Stimulated activated CD4-positive, alpha-beta T cell treated with anti-CD3 and anti-CD28 coated beads, Interleukin-2, amount 100 ng/mL, for 48 hours (primary cell): ENCODE measurements around the gene CRYGD.
"Not testable (repeated sequence)": the region's sequence is repeated elsewhere in the genome, so short reads cannot be mapped to it uniquely, and the experiment has no call there.

Experiments used
- DNase-seq, 2 donors: peaks; one replicate each; pipeline ENCODE4 v3.0.0-alpha.2; 2020

The CRYGD gene

DNA sequence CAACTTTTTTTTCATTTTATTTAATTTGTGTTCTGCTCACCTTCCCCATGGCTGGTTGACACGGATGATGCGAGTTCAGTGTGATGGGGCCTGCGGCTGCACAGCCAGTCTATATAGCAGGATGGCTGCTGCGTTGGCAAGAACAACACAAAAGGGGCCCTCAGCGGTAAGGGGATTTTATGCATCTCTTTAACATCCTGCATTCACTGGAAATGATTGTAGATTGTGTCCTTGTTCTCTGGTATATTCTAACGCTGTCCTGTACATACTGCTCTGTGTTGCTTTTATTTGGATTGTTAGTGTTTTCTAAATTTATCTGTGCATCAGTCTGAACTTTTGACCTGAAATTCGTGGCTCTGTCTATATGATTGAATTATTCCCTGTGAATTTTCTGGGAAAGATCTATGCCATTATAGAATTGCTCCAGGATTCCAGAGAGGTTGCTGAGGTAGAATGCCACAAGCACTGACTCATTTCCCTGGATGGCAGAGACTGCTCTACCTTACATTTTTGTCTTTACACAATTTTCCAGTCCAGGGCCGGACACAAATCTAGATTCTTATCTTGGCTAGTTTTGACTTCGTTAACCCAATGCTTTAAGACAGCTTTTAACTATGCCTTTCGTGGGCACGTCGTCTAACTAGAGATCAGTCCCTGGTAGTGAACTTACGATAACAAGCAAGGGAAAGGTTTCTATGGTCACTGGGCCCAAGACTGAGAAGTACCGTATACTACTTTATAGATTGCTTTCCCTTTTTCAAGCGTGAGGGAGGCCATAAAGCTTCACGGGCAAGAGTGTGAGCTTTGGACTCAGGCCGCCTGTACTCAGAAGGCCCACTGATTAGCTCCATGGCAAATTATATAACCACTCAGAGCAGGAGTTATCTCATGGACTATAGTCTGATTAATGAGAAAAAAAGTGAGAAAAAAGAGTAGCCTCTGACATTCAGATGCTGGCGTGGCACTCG, 5.7 kb upstream of the CRYGD start, which contains the start of gene CRYGC:
Gene CRYGC, minus strand, starts transcription at position 85 of the 968 bp plus-strand sequence. Its CDS starts 36 bp downstream, at position 49.
- DNase-seq = no peak

DNA sequence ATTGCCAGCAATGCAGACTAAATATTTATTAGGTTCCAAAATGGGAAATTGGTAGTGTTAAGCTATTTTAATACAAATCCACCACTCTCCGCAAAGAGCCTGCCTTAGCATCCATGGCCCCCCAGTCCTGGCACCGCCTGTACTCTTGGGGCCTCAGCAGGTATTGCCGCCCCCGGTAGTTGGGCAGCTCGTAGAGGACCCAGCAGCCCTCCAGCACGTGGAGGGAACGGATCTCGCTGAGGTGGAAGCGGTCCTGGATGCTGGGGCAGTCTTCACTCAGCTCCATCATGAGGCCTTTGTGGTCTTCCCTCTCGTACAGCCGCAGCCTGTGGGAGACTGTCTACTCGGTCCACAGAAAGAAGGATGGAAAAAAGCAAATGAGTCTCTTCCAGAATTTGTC, 3.8 kb upstream of the CRYGD start:
- no peak for DNase-seq

DNA sequence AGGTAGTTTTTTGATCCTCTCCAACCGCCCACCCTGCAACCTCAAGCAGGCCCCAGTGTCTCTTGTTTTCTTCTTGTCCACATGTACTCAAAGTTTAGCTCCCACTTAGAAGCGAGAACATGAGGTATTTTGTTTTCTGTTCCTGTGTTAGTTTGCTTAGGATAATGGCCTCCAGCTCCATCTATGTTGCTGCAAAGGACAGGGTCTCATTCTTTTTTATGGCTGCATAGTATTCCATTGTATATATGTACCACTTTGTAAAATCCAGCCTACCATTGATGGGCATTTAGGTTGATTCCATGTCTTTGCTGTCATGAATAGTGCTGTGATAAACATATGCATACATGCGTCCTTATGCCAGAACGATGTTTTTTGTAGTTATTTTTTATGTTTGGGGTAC, 2.8 kb upstream of the CRYGD start:
- DNase-seq = no peak

DNA sequence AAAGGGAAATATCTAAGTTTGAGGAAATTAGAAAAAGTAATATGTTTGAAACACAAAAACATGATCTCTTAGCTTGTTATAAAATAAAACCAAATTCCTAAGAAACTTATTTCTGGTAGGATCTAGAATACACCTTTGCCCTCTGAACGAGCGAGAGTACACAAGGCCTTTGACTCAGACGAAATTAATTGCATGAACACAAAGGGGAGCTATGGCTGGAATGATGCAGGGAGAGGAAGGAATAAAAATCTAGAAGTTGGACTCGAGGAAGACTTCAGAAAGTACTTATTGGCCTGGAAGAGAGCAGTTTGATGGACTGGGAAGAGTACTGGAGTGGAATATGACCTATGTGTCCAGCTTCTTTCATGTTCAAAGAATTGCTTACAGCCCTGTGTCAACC, 927 bp upstream of the CRYGD start:
- DNase-seq = no peak

DNA sequence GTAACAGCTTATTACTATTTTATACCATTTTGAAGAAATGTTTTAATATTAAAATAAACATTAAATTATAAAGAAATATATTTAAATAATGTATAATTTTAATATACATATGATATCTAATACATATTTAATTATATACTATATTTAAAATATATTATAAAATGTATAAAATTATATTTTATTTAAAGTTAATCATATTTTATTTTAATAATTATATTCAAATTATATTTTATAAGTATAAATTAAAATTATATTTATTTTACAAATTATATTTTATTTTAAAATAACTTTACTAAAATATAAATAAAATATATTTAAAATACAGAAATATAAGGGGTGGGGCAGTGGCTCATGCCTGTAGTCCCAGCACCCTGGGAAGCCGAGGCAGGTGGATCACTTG, 2.1 kb downstream of the CRYGD start:
- no peak for DNase-seq

DNA sequence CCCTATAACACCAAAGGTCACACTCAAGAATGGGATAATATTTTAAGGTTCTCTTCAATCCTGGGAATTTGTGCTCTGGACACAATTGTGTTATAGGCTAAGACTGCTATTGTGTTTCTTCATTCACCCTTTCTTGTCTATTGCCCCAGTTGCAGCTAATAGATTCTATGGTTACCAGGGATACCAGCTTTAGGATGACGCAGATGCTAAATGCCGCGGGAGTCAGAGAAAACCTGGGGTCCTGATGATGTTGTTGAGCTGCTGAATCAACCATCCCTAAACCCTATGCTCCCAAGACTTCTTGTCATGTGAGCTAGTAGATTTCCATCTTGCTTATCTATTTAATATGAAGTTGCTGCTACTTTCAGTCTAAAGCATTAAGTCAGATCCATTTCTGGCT, 5.4 kb downstream of the CRYGD start:
- no peak for DNase-seq

DNA sequence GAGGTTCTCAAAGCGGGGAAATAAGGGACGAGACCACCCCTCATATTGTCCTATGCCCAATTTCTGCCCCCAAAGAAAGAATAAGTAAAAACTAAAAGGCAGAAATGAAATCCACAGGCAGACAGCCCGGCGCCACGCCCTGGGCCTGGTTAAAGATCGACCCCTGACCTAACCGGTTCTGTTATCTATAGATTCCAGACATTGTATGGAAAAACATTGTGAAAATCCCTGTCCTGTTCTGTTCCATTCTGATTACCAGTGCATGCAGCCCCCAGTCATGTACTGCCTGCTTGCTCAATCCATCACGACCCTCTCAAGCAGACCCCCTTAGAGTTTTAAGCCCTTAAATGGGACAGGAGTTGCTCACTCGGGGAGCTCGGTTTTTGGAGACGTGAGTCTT, 6.9 kb downstream of the CRYGD start:
- not testable (repeated sequence) for DNase-seq

DNA sequence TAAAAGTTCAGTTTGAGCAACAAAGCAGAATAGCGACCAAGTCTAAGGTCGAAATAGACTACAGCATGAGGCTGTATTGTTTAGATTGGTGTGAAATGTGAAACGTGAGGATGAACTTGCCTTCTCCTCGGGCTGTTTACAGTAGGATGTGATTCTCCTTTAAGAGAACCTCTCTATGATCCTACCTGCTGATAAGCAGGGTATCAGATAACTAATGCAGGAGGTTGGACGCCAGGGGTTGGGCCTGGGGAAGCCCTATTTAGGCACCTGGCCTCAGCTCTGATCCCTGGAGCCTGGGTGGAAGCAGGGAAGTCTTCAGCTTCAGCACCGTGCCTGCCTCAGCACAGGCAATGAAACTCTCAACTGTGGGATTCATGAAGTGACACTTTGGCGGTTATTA, 11.4 kb downstream of the CRYGD start:
- DNase-seq = no peak

DNA sequence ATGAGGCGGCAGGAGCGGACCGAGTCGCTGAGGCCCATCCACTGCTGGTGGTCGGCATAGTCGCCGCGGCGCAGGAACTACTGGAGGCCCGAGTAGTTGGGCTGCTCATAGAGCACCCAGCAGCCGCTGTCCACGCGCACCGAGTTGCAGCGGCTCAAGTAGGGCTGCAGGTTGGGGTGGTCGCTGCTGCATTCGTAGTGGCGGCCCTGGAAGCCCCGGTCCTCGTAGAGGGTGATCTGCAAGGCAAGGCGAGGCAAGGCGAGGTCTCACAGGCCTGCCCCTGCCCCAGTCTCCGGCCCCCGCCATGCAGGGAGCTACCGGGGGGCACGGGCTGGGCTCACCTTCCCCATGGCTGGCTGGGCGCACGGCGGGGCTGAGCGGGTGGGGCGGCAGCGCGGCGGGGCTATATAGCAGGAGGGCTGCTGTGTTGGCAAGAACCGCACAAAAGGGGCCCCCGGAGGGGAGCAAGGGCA, 12.0 kb downstream of the CRYGD start:
- not testable (repeated sequence) for DNase-seq

DNA sequence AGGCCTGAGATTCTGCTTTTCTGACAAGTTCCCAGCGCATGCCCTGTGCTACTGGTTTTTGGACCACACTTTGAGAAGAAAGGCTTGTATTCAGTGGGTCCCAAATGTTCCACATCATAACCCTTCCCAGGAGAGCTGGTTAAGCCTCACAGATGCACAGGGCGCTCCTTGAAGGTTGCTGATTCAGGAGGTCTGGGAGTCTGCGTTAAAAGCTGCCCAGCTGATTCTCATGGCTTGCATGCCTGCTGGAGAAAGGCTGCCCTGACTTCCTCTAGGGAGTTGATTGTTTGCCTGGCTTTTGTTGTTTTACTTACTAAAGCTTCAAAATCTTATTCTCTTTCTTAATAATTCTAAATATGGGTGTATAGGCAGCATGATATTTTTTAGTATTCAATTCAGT, 20.7 kb downstream of the CRYGD start:
- no peak for DNase-seq

DNA sequence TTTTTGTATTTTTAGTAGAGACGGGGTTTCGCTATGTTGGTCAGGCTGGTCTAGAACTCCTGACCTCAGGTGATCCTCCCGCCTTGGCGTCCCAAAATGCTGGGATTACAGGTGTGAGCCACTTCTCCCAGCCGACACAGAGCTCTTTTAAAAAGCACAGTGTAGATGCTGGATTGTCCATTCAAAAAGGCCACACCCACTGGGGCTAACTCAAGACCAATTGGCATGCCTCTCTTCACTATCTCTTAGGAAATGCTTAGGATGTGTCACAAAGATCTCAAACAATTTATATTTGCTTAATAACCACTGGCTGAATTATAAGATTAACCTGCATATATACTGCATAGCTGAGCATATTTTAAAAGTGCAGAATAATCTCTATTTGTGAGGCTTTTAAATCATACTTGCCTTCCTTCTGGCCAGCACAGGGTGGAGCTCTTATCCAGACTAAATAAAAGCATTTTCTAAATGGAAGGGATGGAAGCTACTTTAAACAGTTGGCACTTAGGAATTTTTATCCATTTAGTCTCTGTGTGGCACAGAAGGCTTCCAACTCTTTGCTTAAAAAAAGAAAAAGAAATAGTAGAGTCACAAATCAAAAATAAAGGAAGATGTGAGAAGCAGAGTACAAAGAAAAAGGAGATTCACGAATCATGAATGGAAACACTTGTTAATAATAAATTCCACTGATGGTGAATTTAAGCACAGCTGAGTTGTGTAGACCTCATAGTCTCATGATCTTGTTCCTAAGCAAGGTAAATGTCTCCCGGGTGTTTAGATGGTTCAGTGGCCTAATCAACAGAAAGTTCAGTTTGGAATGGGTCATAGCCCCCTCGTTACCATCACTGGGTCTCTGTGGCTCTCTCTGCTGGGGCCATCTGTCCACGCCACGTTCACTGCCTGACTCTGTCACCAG, 22.4 kb downstream of the CRYGD start:
- DNase-seq = no peak

DNA sequence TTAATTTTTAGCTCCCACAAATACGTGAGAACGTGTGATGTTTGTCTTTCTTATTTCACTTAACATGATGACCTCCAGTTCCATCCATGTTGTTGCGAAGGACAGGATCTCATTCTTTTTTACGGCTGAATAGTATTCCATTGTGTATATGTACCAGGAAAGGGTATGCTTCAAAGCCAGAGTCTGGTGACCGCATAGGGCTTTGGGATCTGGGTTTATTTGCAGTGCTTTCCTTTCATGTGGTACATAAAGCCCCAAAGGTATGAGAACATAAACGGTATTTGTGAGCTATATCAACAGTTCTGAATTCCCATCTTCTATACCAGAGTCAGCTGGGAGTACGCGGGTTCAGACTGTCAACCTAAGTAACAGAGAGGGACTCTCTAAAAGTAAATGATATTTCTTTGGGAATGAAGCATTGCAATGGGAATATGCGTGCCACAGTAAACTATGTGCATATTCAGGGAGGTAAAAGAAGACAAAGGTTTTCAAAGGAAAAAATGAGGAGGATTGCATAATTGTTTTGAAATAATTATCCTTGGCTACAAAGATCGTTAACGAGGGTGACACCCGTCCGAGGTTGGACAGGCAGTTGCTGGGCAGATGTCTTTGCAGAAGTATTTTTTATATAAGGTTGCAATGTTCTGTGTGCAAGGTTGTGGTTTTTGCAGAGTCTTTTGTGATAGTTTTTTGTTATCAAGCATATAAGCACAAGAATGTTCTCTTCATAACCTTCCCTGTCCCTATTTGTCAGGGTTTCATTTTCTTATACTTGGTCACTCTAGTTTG, 24.4 kb downstream of the CRYGD start:
- no peak for DNase-seq

DNA sequence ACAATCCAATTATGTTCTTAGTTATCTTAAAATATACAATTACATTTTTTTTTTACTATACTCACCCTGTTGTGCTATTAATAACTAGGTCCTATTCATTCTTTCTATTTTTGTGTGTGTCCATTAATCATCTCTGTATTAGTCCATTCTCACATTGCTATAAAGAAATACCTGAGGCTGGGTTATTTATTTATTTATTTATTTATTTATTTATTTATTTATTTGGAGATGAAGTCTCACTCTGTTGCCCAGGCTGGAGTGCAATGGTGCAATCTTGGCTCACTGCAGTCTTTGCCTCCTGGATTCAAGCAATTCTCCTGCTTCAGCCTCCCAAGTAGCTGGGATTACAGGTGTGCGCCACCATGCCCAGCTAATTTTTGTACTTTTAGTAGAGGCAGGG, 25.6 kb downstream of the CRYGD start:
- not testable (repeated sequence) for DNase-seq

DNA sequence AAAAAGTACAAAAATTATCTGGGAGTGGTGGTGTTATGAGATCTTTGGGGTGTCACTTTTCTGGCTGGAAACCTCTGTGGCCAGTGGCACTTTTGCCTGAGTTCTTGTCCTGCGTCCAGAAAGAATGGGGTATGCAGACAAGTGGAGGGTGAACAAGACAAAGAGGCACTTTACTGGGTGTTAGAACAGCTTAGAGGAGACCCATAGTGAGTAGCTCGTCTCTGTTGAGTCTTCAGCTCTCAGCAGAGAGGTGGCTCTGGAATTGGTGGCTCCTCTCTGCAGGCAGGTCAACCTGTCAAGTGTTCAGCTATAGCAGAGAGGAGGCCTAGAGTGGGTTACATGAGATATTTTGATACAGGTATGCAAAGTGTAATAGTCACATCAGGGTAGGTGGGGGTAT, 26.1 kb downstream of the CRYGD start:
- DNase-seq = no peak

DNA sequence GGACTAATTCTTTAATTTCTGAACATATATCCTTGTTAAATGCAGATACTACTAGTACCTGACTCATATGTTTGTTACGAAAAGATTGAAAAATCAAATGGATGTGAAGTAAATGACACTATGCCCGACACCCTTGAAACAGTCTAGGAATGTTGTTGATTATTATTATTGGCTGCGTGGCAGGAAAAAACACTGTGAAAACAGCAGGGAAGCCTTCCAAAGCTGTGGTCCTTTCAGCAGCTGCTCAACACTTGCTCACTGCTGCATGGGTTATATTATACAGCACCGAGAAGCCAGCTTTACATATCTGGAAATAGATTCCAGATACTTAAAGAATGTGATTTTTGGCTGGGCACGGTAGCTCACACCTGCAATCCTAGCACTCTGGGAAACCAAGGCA, 26.5 kb downstream of the CRYGD start:
- no peak for DNase-seq

DNA sequence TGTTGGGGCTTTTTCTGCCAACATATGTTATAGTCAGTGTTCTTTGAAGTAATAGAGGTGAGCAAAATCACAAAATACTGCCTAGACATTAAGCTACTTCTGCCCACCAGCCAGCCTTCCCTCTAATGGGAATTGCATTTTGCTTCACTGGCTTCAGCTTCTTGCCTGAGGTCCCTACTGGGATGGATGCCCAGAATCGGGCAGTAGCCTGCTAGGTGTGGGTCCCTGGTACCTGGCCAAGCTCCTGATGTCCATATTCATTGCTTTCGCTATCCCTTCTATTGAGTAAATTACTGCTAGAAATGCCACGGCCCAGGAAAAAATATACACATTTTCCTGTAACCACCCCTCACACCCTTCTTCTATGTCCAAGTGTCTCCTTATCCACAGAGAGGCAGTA, 27.0 kb downstream of the CRYGD start:
- DNase-seq = no peak

DNA sequence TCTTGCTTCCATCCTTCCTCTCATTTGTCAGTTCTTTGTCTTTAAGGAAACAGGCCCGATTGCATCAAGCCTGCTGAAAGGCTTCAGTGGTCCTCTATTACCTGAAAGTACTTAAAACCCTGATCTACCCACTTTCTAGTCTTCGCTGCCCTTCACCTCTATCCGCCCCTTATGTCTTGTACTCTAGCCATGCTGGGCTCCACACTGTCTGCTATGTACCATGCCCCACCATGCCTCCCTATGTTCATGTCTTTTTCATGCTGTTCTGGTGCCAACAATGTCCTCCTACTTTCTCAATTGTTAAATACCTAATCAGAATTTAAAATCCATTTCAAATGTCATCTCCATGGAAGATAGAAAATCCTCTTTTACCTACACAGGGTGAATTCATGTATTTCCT, 28.2 kb downstream of the CRYGD start:
- no peak for DNase-seq

DNA sequence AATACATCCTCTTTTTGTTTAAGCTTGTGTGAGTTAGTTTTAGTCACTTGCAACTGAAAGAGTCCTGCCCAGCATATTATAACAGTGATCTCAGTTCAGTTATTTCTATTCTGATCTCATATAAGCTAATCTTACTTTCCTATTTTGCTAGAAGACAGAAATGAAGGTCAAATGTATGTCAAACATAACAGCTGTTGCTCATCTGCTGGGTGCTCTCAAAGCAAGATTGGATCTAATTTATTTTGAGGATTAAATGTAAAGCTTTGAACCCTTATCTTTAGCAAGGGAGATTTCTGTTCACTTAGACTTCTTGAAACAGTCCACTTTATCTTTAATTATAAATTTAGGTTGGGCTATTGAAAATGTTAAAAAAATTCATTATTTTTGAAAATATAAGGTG, 31.2 kb downstream of the CRYGD start:
- no peak for DNase-seq

DNA sequence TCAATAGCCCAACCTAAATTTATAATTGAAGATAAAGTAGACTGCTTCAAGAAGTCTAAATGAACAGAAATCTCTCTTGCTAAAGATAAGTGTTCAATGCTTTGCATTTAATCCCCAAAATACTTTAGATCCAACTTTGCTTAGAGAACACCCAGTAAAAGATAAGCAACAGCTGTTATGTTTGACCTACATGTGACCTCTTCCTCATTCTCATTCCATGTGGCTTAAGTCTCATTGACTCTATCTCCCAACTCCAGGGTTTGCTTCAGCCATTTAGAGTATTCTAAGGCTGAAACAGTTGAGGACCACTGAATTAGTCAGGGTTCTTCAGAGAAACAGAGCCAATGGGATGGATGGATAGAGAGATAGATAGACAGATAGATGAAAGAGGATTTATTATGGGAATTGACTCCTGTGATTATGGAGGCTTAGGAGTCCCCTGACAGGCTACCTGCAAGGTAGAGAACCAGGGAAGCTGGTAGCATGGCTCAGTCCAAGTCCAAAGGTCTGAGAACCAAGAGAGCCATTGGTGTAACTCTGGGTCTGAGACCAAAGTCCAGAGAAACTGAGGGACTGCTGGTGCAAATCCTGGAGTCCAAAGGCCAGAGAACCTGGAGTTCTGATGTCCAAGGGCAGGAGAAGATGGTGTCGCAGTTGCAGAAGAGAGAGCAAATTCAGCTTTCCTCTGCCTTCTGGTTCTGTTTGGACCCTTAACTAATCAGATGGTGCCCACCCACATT, 32.1 kb downstream of the CRYGD start:
- DNase-seq = no peak

DNA sequence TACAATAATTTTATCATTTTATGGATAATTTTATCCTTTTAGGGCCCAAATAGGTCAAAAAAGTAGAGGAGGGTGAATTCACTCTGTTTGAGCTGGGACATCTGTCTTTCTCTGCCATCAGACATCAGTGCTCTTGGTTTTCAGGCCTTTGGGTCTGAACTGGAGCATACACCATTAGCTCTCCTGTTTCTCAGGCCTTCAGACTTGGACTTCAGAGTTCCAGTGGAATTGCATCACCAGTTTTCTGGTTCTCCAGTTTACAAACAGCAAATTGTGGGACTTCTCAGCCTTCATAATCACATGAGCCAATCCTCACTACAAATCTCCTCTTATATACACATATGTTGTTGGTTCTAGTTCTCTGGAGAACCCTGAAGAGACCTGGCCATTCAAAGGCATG, 33.9 kb downstream of the CRYGD start:
- DNase-seq = no peak

DNA sequence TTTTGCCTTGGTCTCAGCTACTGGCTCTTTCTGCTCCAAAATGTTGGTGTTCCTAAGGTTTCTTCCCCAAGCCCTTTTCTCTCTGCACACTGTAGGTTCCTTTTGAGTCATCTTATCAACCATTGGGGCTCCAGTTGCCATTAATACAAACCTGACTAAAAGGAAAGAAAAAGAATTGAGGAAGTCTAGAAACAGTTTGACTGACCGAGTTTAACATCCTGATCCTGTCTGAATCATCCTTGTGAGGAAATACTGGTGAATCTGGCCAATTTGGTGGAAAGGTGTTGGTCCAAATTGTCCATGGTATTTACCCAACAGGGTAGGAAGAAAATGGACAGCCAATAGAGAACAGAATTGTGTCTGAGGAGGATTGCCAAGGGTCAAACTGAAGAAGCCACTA, 38.3 kb downstream of the CRYGD start:
- DNase-seq = no peak

DNA sequence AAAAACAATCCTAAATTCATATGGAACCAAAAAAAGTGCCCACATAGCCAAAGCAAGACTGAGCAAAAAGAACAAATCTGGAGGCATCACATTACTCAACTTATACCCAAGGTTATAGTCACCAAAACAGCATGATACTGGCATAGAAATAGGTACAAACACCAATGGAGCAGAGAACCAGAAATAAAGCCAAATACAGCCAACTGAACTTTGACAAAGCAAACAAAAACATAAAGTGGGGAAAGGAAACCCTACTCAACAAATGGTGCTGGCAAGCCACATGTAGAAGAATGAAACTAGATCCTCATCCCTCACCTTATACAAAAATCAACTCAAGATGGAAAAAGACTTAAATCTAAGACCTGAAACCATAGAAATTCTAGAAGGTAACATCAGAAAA, 40.5 kb downstream of the CRYGD start:
- DNase-seq = no peak
